DMS 273 (cell line): ENCODE measurements around the gene HS6ST3.

Experiments used
- DNase-seq: peaks from one replicate; lab custom pipeline; 2025; ENCODE audit not compliant: unreplicated experiment; lab: John Stamatoyannopoulos, UW

Gene HS6ST3

GRCh38 chr13:96198038-96198437 lies 108.1 kb downstream of the HS6ST3 start:
- DNase-seq: no peak

GRCh38 chr13:96199315-96199714 lies 109.4 kb downstream of the HS6ST3 start:
- DNase-seq: no peak

- peak; percentile 75 for DNase-seq
Observed at GRCh38 chr13:96200810-96201209, 110.9 kb downstream of the HS6ST3 start.

GRCh38 chr13:96202315-96202714 lies 112.4 kb downstream of the HS6ST3 start:
- DNase-seq: no peak

- DNase-seq: no peak
Observed at GRCh38 chr13:96203471-96203870, 113.6 kb downstream of the HS6ST3 start.

GRCh38 chr13:96214824-96215445 lies 125.0 kb downstream of the HS6ST3 start:
- no peak for DNase-seq

GRCh38 chr13:96216543-96216942 lies 126.6 kb downstream of the HS6ST3 start:
- DNase-seq: no peak

GRCh38 chr13:96218475-96218874 lies 128.6 kb downstream of the HS6ST3 start:
- no peak for DNase-seq

GRCh38 chr13:96221471-96221870 lies 131.6 kb downstream of the HS6ST3 start:
- no peak for DNase-seq

- DNase-seq: no peak
Observed at GRCh38 chr13:96223231-96223630, 133.3 kb downstream of the HS6ST3 start.

GRCh38 chr13:96229356-96229755 lies 139.4 kb downstream of the HS6ST3 start:
- peak; percentile 21 for DNase-seq

GRCh38 chr13:96238241-96238640 lies 148.3 kb downstream of the HS6ST3 start:
- no peak for DNase-seq

GRCh38 chr13:96238861-96239260 lies 149.0 kb downstream of the HS6ST3 start:
- DNase-seq: no peak

- no peak for DNase-seq
Observed at GRCh38 chr13:96243376-96243775, 153.5 kb downstream of the HS6ST3 start.

GRCh38 chr13:96248103-96248502 lies 158.2 kb downstream of the HS6ST3 start:
- DNase-seq: no peak

- DNase-seq: no peak
Observed at GRCh38 chr13:96248996-96249395, 159.1 kb downstream of the HS6ST3 start.

- DNase-seq: no peak
Observed at GRCh38 chr13:96252903-96253302, 163.0 kb downstream of the HS6ST3 start.

GRCh38 chr13:96273196-96273595 lies 183.3 kb downstream of the HS6ST3 start:
- DNase-seq: no peak

GRCh38 chr13:96274046-96274445 lies 184.1 kb downstream of the HS6ST3 start:
- DNase-seq: no peak

- no peak for DNase-seq
Observed at GRCh38 chr13:96279904-96280303, 190.0 kb downstream of the HS6ST3 start.

GRCh38 chr13:96284971-96285370 lies 195.1 kb downstream of the HS6ST3 start:
- no peak for DNase-seq

- DNase-seq: no peak
Observed at GRCh38 chr13:96285729-96286128, 195.8 kb downstream of the HS6ST3 start.
